ENCODE results near the gene SLC44A2.

SLC44A2 gene

DNA sequence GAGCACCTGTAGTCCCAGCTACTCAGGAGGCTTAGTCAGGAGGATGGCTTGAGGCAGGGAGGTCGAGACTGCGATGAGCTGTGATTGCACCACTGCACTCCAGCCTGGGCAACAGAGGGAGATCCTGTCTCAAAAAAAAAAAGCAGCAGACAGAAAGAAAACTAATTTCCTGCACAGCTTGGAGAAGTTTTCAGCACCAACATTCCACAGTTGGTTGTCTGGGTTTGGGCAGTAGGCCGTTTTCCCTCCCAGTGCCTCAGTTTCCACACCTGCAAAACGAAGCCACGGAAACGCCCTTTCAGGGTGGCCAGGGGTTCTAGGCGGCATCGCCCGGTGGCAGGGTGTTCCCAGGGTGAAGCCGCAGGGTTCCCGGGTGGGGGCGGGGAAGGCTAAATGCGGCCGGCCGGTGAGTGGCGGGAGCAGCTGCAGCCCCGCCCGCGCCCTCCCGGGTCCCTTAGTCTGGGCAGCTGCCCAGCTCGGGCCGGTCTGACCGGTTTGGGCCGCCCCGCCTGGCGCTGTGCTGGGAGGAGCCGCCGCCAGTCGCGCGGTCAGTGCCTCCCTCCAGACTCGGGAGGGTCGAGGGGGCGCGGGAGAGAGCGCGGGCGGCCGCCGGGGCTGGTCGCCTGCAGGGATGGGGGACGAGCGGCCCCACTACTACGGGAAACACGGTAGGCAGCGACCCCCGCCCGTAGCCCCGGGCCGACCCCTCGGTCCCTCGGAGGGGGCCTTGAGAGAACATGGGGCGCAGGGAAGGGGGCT lies at the start of gene SLC44A2:
Gene SLC44A2, plus strand, starts transcription at position 551 of the 759 bp plus-strand sequence. Its CDS starts 81 bp downstream, at position 632.
- DNase-seq = no peak

DNA sequence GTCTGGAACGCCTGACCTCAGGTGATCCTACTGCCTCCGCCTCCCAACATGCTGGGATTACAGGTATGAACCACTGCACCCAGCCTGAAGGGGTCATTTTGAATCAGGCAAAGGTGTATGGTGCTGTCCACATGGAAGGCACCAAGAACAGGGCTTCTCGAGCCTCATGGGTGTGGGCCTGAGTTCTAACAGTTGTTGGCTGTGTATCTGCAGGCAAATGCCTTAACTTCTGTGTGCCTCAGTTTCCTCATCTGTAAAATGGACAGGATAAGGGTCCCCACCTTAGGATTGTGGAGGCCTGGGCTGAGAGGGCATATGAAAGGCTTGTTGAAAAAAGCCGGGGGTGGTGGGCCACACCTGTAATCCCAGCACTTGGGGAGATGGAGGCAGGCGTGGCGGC lies 47.4 kb upstream of the SLC44A2 start:
- DNase-seq = no peak

- peak; percentile 91 for DNase-seq
These were observed 44.2 kb upstream of the SLC44A2 start for GRCh38 chr19:10580979-10581631.

DNA sequence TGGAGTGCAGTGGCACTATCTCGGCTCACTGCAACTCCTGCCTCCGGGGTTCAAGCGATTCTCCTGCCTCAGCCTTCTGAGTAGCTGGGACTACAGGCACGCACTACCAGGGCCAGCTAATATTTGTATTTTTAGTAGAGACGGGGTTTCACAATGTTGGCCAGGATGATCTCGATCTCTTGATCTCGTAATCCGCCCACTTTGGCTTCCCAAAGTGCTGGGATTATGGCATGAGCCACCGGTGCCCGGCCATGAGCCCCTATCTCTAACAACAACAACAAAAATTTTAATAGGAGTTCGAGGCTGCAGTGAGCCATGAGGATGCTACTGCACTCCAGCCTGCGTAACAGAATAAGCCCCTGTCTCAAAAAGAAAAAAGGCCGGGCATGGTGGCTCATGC lies 43.3 kb upstream of the SLC44A2 start:
- no peak for DNase-seq

GRCh38 chr19:10583036-10583776 lies 42.1 kb upstream of the SLC44A2 start:
- DNase-seq = no peak

GRCh38 chr19:10586396-10586795 lies 39.0 kb upstream of the SLC44A2 start:
- no peak for DNase-seq

- DNase-seq = no peak
These were observed 38.1 kb upstream of the SLC44A2 start, which contains the start of gene AP1M2 for GRCh38 chr19:10587022-10587838. AP1M2 (minus strand) TSS chr19:10587312; CDS start chr19:10587231, 81 bp downstream.

DNA sequence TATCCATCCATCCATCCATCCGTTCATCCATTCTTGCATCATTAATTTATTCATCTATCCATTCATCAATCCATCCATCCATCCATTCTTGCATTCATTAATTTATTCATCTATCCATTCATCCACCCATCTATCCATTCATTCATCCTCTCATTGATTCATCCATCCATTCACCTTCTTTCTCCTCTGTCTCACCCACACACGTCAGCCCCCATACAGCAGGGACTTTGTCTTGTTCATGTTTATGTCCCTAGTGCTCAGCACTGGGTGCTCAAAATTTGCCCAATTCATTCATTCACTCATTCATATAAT lies 37.6 kb upstream of the SLC44A2 start:
- DNase-seq = no peak

GRCh38 chr19:10593148-10593547 lies 32.2 kb upstream of the SLC44A2 start:
- no peak for DNase-seq

DNA sequence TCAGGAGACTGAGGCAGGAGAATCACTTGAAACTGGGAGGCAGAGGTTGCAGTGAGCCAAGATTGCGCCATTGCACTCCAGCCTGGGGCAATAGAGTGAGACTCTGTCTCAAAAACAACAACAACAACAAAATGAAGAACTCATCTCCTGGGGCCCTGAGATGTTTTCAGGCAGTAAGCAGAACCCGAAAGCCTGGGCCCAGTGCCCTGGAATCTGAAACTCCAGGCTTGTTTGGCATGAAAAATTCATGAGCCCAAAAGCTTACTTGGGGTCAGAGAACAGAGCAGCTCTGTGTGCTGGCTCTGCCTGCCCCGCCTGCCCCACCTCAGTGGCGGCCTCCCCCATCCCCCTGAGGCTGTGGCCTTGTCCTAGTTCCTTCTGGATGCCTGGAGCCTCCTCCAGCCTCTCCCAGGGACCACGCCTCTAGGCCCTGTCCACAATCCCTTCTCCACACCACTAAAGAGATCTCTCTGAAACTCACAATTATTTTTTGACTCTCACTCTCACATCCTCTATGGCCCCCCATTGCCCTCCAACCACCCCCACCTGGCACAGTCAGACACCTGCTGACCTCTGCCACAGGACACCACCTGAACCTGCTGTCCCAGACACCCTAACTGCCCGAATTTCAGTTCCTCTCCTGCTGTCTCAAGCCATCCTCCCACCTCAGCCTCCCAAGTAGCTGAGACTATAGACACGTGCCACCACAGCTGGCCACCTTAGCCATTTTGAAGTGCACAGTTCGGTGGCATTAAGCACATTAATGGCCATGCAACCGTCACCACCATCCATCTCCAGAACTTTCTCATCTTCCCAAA lies 31.3 kb upstream of the SLC44A2 start:
- DNase-seq = no peak

DNA sequence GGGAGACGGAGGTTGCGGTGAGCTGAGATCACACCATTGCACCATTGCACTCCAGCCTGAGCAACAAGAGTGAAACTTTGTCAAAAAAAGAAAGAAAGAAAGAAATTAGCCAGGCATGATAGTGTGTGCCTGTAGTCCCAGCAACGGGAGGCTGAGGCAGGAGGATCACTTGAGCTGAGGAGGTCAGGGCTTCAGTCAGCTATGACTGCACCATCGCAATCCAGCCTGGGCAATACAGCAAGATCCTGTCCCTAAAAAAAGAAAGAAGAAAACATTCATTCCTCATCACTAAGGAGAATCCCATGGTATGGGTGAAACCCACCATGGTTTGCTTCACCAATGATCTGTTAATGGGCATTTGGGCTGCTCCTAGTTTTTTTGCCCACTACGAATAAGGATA lies 25.2 kb upstream of the SLC44A2 start:
- DNase-seq = no peak

- no peak for DNase-seq
These were observed 23.4 kb upstream of the SLC44A2 start for GRCh38 chr19:10601999-10602329.

GRCh38 chr19:10602330-10603083 lies 22.8 kb upstream of the SLC44A2 start:
- DNase-seq = peak; percentile 93

GRCh38 chr19:10603084-10603872 lies 22.1 kb upstream of the SLC44A2 start:
- DNase-seq = peak; percentile 74

GRCh38 chr19:10603873-10604459 lies 21.4 kb upstream of the SLC44A2 start:
- DNase-seq = peak; percentile 26

GRCh38 chr19:10604460-10604980 lies 20.8 kb upstream of the SLC44A2 start:
- peak; percentile 8 for DNase-seq

- DNase-seq = no peak
These were observed 13.4 kb upstream of the SLC44A2 start for GRCh38 chr19:10611907-10612306.

DNA sequence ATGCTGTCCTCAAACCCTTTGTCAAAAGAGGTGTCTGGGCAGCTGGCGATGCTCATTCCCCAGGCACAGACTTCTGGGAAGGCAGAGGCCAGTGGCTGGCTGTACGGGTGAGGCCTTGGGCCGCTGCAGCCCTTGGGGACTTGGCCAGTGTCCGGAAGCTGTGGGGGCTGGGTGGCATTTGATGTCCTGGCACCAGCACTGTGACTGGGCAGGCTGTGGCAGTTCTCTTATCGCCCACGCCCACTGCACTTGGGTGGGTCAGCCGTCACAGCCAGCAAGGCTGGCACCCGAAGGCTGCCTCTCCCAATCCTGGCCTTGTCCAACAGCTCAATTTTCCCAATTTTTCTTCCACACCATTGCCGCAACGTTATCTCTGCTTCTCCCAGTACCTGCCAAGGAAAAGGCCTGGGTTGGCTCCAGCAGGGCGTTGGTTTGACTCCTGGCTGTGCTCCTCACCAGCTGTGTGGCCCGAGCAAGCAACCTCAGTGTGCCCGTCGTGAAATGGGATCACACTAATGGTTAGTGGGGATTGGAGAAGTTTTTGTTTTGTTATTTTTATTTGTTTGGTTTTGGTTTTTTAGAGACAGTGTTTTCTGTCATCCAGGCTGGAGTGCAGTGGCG lies 12.7 kb upstream of the SLC44A2 start:
- DNase-seq = no peak

GRCh38 chr19:10615429-10616023 lies 9.8 kb upstream of the SLC44A2 start:
- no peak for DNase-seq

Measured in activated CD4-positive, alpha-beta T cell treated with anti-CD3 and anti-CD28 coated beads, Interleukin-2, Interleukin-6, amounts not matched to agents 100 ng/mL and 50 ng/mL, durations not matched to agents 16 hours and 8 hours (primary cell).